GM12873 (cell line): ENCODE results near the gene PSMA7.

Experiments
- TF ChIP-seq, protein P1 (sequence below): IDR thresholded peaks from 2 replicates; pipeline ENCODE4 v1.5.1; 2012; ENCODE audit warnings: low read depth, mild to moderate bottlenecking, moderate library complexity, low read length, control low read depth; ENCODE audit not compliant: insufficient read depth; ENCODE audit errors: missing control alignments

The PSMA7 gene

DNA sequence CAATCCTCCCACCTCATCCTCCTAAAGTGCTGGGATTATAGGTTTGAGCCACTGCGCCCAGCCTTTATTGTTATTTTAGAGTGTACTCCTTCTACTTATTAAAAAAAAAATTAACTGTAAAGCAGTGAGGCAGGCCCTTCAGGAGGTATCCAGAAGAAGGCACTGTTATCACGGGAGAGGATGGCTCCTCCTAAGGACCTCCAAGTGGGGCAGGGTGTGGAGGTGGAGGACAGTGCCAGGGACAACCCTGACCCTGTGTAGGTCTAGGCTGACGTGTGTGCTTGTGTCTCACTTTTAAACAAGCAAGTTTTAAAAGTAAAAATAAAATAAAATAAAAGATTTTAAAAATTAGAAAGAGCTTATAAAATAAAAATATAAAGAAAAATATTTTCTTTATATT is 53.8 kb downstream of the PSMA7 start:
- TF ChIP-seq, protein P1, sequence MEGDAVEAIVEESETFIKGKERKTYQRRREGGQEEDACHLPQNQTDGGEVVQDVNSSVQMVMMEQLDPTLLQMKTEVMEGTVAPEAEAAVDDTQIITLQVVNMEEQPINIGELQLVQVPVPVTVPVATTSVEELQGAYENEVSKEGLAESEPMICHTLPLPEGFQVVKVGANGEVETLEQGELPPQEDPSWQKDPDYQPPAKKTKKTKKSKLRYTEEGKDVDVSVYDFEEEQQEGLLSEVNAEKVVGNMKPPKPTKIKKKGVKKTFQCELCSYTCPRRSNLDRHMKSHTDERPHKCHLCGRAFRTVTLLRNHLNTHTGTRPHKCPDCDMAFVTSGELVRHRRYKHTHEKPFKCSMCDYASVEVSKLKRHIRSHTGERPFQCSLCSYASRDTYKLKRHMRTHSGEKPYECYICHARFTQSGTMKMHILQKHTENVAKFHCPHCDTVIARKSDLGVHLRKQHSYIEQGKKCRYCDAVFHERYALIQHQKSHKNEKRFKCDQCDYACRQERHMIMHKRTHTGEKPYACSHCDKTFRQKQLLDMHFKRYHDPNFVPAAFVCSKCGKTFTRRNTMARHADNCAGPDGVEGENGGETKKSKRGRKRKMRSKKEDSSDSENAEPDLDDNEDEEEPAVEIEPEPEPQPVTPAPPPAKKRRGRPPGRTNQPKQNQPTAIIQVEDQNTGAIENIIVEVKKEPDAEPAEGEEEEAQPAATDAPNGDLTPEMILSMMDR, result no peak

DNA sequence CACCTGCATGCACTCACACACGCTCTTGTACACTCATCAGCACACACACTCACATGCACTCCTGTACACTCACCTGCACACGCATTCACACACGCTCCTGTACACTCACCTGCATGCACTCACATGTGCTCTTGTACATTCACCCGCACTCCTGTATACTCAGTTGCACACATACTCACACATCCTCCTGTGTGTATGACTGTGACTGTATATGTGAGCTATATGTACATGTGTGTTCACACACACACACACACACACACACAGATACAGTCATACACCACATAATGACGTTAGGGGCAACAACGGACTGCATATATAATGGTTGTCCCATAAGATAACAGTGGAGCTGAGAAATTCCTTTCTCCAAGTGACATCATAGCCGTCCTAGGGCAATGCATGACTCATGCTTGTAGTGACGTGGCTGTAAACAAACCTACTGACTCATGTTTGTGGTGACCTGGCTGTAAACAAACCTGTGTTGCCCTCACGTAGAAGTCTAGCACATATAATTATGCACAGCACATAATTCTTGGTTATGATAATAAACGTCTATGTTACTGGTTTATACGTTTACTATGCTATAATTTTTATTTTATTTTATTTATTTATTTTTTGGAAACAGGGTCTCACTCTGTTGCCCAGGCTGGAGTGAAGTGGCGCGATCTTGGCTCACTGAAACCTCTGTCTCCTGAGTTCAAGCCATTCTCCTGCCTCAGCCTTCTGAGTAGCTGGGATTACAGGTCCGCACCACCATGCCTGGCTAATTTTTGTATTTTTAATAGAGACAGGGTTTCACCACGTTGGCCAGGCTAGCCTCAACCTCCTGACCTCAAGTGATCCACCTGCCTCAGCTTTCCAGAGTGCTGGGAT is 54.7 kb downstream of the PSMA7 start:
- TF ChIP-seq, protein P1, result no peak

DNA sequence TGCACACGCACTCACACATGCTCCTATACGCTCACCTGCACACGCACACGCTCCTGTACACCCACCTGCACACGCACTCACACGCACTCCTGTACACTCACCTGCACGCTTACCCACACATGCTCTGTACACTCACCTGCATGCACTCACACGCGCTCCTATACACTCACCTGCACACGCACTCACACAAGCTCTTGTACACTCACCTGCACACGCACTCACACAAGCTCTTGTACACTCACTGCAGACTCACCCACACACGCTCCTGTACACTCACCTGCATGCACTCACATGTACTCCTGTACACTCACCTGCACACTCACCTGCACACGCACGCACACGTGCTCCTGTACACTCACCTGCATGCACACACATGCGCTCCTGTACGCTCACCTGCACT is 55.6 kb downstream of the PSMA7 start:
- TF ChIP-seq, protein P1, result no peak

DNA sequence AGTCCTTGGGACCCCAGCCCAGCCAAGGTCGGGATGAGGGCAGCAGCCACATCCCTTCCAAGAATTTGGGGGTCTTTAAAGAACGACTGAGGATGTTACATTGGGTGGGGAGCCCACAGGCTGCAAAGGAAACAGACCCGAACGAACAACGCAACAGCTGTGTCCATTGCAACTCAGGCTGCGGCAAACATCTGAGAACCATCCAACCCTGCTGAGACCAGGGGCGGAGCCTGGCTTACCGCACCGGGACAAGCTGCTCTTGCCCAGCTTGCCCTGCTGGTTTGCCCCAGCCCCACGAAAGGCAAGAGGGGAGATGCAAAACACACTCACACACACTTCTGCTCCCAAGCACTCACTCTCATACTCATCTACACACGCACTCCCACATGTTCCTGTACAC is 56.0 kb downstream of the PSMA7 start:
- TF ChIP-seq, protein P1, result no peak
